Muscle layer of colon (tissue), 2 donors: ENCODE data around the gene C22orf42.

ENCODE experiments used
- H3K27ac ChIP-seq: one replicate; pipeline ENCODE4 v1.7.0; 2013; ENCODE audit warnings: low read depth, mild to moderate bottlenecking, low read length, moderate library complexity
- H3K27me3 ChIP-seq, 2 donors: one replicate each; pipeline ENCODE4 v1.7.0; 2013; ENCODE audit warnings: low read length in 2 of 2, mild to moderate bottlenecking in 2 of 2; ENCODE audit not compliant: insufficient read depth in 2 of 2, control insufficient read depth in 1 of 2
- H3K36me3 ChIP-seq: one replicate; pipeline ENCODE4 v1.7.0; 2013; ENCODE audit warnings: mild to moderate bottlenecking, low read length; ENCODE audit not compliant: insufficient read depth
- H3K4me1 ChIP-seq: one replicate; pipeline ENCODE4 v1.7.0; 2013; ENCODE audit warnings: mild to moderate bottlenecking, low read length; ENCODE audit not compliant: insufficient read depth
- H3K4me3 ChIP-seq, 2 donors: one replicate each; pipeline ENCODE4 v1.7.0; 2013; ENCODE audit warnings: low read length in 2 of 2, low read depth in 1 of 2, mild to moderate bottlenecking in 1 of 2, moderate library complexity in 1 of 2
- H3K9ac ChIP-seq: one replicate; pipeline ENCODE4 v1.7.0; 2013; ENCODE audit warnings: low read length
- H3K9me3 ChIP-seq: one replicate; pipeline ENCODE4 v1.7.0; 2013; ENCODE audit warnings: mild to moderate bottlenecking, low read length
- donor health status: abdominal sarcoma.
- donor health status: Adenocarcinoma of cecum.

Gene C22orf42, protein sequence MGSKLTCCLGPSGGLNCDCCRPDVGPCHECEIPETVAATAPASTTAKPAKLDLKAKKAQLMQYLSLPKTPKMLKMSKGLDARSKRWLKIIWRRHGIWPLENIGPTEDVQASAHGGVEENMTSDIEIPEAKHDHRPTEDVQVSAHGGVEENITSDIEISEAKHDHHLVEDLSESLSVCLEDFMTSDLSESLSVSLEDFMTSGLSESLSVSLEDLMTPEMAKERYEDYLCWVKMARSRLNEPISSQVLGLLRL

DNA sequence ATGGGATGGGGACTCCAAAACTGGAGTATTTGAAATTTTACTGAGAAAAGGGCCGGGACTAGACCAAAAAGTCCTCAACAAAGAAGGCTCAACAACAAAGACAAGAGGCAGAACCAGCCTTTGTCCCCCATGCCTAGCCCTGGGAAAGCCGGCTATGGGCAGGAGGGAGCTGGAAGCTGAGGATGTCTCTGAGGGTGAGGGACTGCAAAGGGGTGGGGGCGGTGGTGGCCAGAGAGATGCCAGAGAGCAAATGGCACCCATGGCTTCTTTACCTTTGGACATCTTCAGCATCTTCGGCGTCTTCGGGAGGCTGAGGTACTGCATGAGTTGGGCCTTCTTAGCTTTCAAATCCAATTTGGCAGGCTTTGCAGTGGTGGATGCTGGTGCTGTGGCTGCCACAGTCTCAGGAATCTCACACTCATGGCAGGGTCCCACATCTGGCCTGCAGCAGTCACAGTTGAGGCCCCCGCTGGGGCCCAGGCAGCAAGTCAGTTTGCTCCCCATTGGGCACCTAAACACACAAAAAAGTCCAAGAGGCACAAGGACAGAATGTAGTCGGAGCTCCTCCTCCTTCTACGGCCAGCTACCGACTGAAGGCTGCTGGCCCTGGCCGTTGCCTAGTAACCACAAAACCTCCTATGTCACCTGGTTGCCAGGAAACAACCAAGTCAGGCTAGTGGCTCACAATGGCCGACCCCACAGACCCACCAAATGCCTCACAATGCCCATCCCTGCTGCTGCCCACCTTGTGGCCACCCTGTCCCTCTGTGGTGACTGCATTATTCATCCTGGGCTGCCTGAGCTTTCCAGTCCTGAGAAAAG lies at the start of gene C22orf42:
TSS of gene C22orf42 (minus strand) at position 592 of the 822 bp plus-strand sequence. CDS start at position 504, 88 bp downstream.
- Histone ChIP-seq H3K9me3 (no peaks in the 10 kb centered on the region), H3K9ac (no peak within 1 kb of the TSS), H3K27ac (no peak within 1 kb of the TSS), H3K36me3 (no peaks in the 10 kb centered on the region), H3K4me3 (no peak within 1 kb of the TSS), H3K4me1 (no peaks in the 10 kb centered on the region), H3K27me3 (no peaks in the 10 kb centered on the region)

DNA sequence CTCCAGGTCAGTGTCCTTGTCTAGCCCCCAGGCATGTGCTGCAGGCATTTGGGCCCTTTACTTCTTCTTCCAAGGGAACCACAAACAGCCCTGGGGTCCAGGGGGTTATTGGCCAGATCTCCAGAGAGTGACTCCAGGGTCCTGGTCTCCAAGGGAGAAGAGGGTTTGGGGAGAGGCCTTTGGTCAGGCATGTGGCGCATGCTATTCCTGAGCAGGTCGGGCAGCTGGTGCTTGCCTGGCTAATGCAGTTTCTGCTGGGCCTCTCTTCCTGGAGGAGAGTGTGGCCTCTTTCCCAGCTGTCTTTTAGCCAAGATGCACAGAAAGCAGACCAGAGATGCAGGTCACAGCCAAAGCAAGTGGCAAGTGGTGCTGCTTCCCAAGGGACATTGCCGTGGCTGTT lies 49.6 kb upstream of the C22orf42 start:
- peaks cover 0 to 13% of the 10 kb centered on the region in 2 donors for H3K27me3 ChIP-seq
- no peak overlapping the region for H3K27ac ChIP-seq
- no peaks in the 10 kb centered on the region for H3K36me3 ChIP-seq
- no peaks in the 10 kb centered on the region for H3K4me1 ChIP-seq
- no peak overlapping the region for H3K4me3 ChIP-seq
- no peak overlapping the region for H3K9ac ChIP-seq
- no peaks in the 10 kb centered on the region for H3K9me3 ChIP-seq

DNA sequence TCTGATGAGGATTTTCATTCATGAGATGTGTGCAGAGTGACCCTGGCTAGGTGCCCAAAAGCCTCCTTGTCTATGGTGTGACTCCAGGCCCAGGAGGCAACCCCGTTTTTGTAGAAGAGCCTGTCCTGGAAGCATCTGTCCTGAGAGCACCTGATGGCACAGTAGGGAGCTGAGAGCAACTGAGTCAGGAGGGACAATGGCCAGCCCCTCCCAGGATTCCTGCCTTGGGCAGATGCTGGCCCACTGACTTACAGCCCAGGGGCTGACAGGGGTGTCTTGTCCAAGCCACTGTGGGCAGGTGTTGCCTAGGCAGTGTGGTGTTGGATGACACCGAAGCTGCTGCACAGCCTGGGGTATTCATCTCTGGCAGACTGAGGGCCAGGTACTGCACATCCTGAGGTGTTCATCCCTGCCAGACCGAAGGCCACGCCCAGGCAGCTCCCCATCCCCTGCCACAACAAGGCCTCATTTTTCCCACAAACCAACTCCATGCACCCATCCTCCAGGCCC lies 48.9 kb upstream of the C22orf42 start:
- H3K4me3 ChIP-seq: no peak overlapping the region
- H3K36me3 ChIP-seq: no peaks in the 10 kb centered on the region
- no peaks in the 10 kb centered on the region for H3K4me1 ChIP-seq
- no peak overlapping the region for H3K27ac ChIP-seq
- H3K27me3 ChIP-seq: peaks cover 0 to 20% of the 10 kb centered on the region in 2 donors
- no peak overlapping the region for H3K9ac ChIP-seq
- H3K9me3 ChIP-seq: no peaks in the 10 kb centered on the region

DNA sequence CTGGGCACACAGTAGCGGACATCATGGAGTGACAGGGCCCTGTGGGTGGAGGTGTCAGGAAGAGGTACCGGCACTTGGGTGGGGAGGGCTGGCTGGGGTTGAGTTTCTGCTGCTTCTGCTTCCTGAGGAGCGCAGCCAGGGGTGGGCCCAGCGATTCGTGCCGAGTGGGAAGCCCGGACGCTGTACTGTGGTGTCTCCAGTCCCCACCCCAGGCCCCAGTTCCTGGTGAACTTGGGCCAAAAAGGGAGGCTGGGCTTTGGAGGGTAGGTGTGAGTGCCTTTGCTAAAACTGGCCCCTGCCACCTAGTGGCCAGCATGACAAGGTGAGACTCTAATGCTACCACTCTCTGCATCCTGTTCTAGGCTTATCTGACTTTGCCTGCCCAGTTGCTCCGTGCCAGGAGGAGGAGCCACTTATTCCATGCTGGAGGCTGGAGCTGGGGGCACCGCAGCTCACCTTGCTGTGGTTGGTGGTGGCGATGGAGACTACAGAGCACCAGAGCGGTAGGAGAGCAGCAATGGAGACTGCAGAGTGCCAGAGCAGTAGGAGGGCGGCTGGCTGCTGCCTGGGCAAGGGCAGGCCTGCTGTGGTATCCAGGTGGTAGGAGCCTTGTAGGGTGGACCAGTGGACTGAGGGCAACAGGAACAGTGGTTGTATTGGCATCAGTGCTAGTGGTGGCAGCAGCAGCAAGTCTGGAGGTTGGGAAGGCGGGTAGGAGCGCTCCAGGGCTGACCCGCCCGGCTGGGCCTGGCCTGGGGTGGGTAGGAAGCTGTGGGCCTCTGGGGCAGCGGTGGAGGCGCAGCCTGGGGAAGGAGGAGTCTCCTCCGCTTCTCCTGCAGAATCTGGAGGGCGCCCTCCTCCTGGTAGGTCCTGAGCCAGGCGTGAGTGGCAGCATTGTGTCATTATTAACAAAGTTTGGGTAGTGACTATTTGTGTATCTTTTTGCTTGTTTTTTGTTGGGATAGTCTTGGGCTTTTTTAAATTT lies 48.0 kb upstream of the C22orf42 start:
- Histone ChIP-seq H3K9ac (no peak overlapping the region), H3K4me3 (no peak overlapping the region), H3K4me1 (no peaks in the 10 kb centered on the region), H3K9me3 (no peaks in the 10 kb centered on the region), H3K27me3 (peaks cover 0 to 24% of the 10 kb centered on the region in 2 donors), H3K36me3 (no peaks in the 10 kb centered on the region), H3K27ac (no peak overlapping the region)

DNA sequence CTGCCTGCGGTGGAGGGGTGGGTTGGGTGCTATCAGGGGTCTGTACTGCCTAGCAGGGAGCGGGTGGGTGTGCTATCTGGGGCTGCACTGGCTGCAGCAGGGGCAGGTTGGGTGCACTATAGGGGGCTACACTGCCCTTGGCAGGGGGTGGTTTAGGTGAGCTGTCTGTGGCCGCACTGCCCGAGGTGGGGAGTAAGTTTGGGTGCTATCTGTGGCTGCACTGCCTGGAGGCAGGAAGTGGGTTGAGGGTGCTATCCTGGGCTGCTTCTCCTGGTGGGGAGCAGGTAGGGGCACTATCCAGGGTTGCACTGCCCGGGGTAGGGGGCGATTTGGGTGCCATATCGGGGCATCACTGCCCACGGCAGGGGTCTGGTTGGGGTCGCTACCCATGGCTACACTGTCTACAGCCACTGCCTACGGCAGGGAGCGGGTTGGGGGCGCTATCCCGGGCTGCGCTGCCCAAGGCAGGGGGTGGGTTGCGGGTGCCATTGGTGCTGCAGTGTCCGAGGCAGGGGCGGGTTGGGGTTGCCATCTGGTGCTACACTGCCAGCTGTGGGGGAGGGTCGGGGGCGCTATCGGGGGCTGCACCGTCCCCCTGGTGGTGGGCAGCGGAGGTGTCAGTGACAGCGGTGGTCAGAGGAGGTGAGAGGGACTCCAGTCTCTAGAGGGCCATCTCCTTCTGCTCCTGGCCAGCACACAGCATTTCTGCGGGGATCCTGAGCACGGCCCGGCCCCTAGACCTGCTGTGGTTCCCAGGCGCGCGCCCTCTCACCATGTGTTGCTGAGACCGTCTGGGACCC lies 47.1 kb upstream of the C22orf42 start:
- H3K36me3 ChIP-seq: no peaks in the 10 kb centered on the region
- peaks cover 0 to 24% of the 10 kb centered on the region in 2 donors for H3K27me3 ChIP-seq
- H3K9ac ChIP-seq: no peak overlapping the region
- H3K27ac ChIP-seq: no peak overlapping the region
- no peak overlapping the region for H3K4me3 ChIP-seq
- H3K4me1 ChIP-seq: no peaks in the 10 kb centered on the region
- H3K9me3 ChIP-seq: no peaks in the 10 kb centered on the region

DNA sequence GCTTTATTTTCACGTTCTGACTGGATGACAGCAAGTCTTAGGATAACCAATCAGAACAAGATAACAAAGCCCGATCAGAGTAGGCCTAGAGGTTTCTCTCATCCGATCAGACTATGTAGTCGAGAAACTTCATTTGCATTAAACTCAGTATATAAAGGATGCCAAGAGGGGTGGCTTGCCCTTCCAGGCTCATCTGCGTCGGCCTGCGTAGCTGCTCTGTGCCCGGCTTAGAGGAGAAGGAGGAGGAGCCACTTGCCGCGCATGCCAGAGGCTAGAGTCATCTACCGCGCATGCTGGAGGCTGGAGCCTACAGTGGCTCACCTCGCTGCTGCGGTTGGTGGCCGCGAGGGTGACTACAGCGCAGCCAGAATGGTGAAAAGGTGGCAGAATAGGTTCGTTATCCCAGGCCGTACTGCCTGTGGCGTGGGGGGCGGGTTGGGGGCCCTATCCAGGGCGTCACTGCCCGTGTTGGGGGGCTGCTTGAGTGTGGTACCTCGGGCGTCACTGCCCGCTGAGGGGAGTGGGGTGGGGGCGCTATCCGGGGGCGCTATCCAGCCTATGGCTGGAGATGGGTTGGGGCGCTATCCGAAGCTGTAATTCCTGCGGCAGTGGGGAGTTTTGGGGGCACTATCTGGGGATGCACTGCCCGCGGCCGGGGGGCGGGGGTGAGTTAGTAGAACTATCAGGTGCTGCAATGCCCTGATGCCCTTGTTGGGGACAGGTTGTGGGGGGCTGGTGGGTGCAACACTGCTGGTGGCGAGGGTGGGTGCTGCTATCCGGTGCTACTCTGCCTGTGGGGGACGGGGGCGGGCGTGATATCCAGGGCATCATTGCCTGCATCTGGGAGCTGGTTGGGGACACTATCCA lies 46.0 kb upstream of the C22orf42 start, which contains the start of gene RFPL2:
TSS of gene RFPL2 (minus strand) at position 218 of the 867 bp plus-strand sequence. CDS start 2,622 bp downstream, outside the sequence.
- H3K4me1 ChIP-seq: no peaks in the 10 kb centered on the region

DNA sequence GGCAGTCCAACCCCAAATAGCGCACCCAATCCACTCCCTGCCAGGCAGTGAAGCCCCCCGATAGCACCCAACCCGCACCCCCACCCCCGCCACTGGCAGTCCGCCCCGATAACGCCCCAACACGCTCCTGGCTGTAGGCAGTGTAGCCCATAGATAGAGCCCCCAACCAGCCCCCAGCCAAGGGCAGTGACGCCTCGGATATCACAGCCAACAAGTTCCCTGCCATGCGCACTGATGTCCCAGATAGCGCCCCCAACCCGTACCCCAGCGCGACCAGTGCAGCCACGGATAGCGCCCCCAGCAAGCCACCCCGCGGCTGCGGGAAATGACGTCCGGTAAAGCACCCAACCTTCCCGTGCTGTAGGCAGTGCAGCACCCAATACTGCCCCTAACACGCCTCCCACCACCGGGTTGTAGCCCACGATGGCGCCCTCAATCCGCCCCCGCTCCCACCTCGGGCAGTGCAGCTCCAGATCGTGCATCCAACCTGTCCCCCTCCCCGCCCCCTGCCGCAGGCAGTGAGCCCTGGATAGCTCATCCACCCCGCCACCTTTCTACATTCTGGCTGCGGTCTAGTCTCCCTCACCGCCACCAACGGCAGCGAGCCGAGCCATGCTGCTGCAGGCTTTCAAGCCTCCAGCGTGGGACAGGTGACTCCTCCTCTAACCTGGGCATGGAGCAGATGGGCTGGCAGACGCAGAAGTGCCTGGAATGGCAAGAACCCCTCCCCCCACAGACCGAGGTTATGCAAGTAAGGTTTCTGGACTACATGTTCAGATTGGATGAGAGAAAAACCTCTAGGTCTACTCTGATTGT lies 45.1 kb upstream of the C22orf42 start:
- H3K4me3 ChIP-seq: no peak overlapping the region
- peaks cover 0 to 28% of the 10 kb centered on the region in 2 donors for H3K27me3 ChIP-seq
- H3K9ac ChIP-seq: no peak overlapping the region
- H3K27ac ChIP-seq: no peak overlapping the region
- H3K9me3 ChIP-seq: no peaks in the 10 kb centered on the region
- no peaks in the 10 kb centered on the region for H3K36me3 ChIP-seq
- no peaks in the 10 kb centered on the region for H3K4me1 ChIP-seq

More for the DNA sequence above, 46.0 kb upstream of the C22orf42 start, which contains the start of gene RFPL2:
- Histone ChIP-seq H3K9me3 (no peaks in the 10 kb centered on the region), H3K4me3 (no peak within 1 kb of the TSS), H3K36me3 (no peaks in the 10 kb centered on the region), H3K27ac (no peak within 1 kb of the TSS), H3K9ac (no peak within 1 kb of the TSS), H3K27me3 (peaks cover 0 to 28% of the 10 kb centered on the region in 2 donors)

DNA sequence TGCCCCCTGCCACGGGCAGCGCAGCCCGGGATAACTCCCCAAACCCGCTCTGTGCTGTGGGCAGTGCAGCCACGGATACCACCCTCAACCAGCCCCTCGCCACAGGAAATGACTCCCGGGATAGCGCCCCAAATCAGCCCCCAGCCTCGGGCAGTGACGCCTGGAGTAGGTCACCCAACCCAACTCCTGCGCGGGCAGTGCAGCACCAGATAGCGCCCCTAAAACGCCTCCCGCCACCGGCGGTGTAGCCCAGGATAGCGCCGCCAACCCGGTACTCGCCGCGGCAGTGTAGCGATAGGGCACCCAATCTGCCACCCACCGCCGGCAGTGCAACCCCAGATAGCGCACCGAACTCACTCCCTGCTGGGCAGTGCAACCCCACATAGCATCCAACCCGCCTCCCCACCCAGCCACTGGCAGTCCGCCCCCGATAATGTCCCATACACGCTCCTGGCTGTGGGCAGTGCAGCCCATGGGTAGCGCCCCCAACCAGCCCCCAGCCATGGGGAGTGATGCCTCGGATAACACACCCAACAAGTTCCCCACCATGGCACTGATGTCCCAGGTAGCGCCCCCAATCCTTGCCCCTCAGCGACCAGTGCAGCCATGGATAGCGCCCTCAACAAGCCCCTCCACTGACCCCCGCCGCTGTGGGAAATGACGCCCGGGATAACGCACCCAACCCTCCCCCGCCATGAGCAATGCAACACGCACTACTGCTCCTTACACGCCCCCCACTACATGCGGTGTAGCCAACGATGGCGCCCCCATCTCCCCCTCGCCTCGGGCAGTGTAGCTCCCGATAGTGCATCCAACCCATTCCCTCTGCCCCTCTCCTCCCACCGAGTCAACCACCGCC lies 44.3 kb upstream of the C22orf42 start:
- H3K27me3 ChIP-seq: peaks cover 0 to 28% of the 10 kb centered on the region in 2 donors

More for the DNA sequence above, 44.3 kb upstream of the C22orf42 start:
- H3K27ac ChIP-seq: no peak overlapping the region
- H3K9ac ChIP-seq: no peak overlapping the region
- H3K36me3 ChIP-seq: no peaks in the 10 kb centered on the region
- H3K9me3 ChIP-seq: no peaks in the 10 kb centered on the region
- H3K4me3 ChIP-seq: no peak overlapping the region
- H3K4me1 ChIP-seq: no peaks in the 10 kb centered on the region
